Measurements from ENCODE around the gene MAGI1. TPM values are rescaled to one million over a fixed set of nuclear protein-coding genes. Genes with fewer than 3 reads are reported as not detected.

Gene MAGI1
- total RNA-seq, 1 donor from 2014 or later: 47.1 TPM

- no peak overlapping the region for H3K27ac ChIP-seq
- no peak for DNase-seq (ENCODE audit: extremely low spot score in 2 of 2)
- H3K27me3 ChIP-seq: no peaks in the 10 kb centered on the region
- intact Hi-C loops (cut with DNase I): no loop called here
- H3K4me3 ChIP-seq: no peak overlapping the region
- no peak for TF ChIP-seq POLR2AphosphoS5 (IDR thresholded peaks at IDR 0.05; ENCODE audit: insufficient read depth in 1 of 2, low read depth in 1 of 2)
- TF ChIP-seq CTCF (IDR thresholded peaks at IDR 0.05): no peak
- TF ChIP-seq POLR2A (IDR thresholded peaks at IDR 0.05): no peak
- no peaks in the 10 kb centered on the region for H3K9me3 ChIP-seq
- H3K4me1 ChIP-seq: peaks cover 8% of the 10 kb centered on the region
- no peaks in the 10 kb centered on the region for H3K36me3 ChIP-seq
Measured at GRCh38 chr3:65888980-65889706, 149.6 kb downstream of the MAGI1 start.

- intact Hi-C loops (cut with DNase I): no loop called here
- Histone ChIP-seq H3K4me1 (peaks cover 8% of the 10 kb centered on the region), H3K36me3 (no peaks in the 10 kb centered on the region), H3K27me3 (no peaks in the 10 kb centered on the region), H3K9me3 (no peaks in the 10 kb centered on the region), H3K27ac (no peak overlapping the region), H3K4me3 (no peak overlapping the region)
- no peak for DNase-seq (ENCODE audit: extremely low spot score in 2 of 2)
- no peak for TF ChIP-seq POLR2AphosphoS5 (IDR thresholded peaks at IDR 0.05; ENCODE audit: insufficient read depth in 1 of 2, low read depth in 1 of 2)
- no peak for TF ChIP-seq POLR2A (IDR thresholded peaks at IDR 0.05)
- TF ChIP-seq CTCF (IDR thresholded peaks at IDR 0.05): no peak
Measured at GRCh38 chr3:65888196-65888595, 150.5 kb downstream of the MAGI1 start.

GRCh38 chr3:65886391-65886790, 152.3 kb downstream of the MAGI1 start:
- intact Hi-C loops (cut with DNase I): no loop called here
- TF ChIP-seq POLR2A (IDR thresholded peaks at IDR 0.05) (no peak), POLR2AphosphoS5 (IDR thresholded peaks at IDR 0.05; ENCODE audit: insufficient read depth in 1 of 2, low read depth in 1 of 2) (no peak), CTCF (IDR thresholded peaks at IDR 0.05) (no peak)
- Histone ChIP-seq H3K9me3 (no peaks in the 10 kb centered on the region), H3K4me3 (no peak overlapping the region), H3K27ac (no peak overlapping the region), H3K36me3 (no peaks in the 10 kb centered on the region), H3K4me1 (peaks cover 8% of the 10 kb centered on the region), H3K27me3 (no peaks in the 10 kb centered on the region)
- no peak for DNase-seq (ENCODE audit: extremely low spot score in 2 of 2)

DNA sequence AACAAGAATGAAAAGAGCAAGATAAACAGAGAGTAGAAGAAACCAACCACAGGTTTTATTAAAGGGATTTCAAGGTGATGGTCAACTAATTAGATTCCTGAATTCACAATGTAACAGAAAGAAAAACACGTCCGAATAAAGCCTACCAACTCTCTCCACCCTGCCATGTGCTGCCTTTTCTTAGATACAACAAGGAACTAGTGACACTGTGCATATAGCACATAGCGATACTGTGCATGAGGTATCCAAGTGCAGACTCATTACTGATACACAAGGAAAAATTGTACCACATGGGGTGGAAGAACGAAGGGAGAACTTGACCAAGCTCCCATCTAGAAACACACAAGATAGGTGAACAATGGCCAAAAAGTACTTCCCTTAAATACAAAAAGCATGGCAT, 154.6 kb downstream of the MAGI1 start:
- Histone ChIP-seq H3K4me3 (no peak overlapping the region), H3K27me3 (no peaks in the 10 kb centered on the region), H3K27ac (no peak overlapping the region), H3K9me3 (no peaks in the 10 kb centered on the region), H3K4me1 (peaks cover 2% of the 10 kb centered on the region), H3K36me3 (no peaks in the 10 kb centered on the region)
- intact Hi-C loops (cut with DNase I): no loop called here
- TF ChIP-seq CTCF (IDR thresholded peaks at IDR 0.05) (no peak), POLR2AphosphoS5 (IDR thresholded peaks at IDR 0.05; ENCODE audit: insufficient read depth in 1 of 2, low read depth in 1 of 2) (no peak)
- DNase-seq (ENCODE audit: extremely low spot score in 2 of 2): no peak

- DNase-seq (ENCODE audit: extremely low spot score in 2 of 2): no peak
- no peaks in the 10 kb centered on the region for H3K36me3 ChIP-seq
- no peaks in the 10 kb centered on the region for H3K9me3 ChIP-seq
- H3K27ac ChIP-seq: no peak overlapping the region
- no peak overlapping the region for H3K4me3 ChIP-seq
- H3K27me3 ChIP-seq: no peaks in the 10 kb centered on the region
- TF ChIP-seq POLR2A (IDR thresholded peaks at IDR 0.05) (no peak), POLR2AphosphoS5 (IDR thresholded peaks at IDR 0.05; ENCODE audit: insufficient read depth in 1 of 2, low read depth in 1 of 2) (no peak), CTCF (IDR thresholded peaks at IDR 0.05) (no peak)
- intact Hi-C loops (cut with DNase I): no loop called here
- H3K4me1 ChIP-seq: no peaks in the 10 kb centered on the region
Measured at GRCh38 chr3:65883613-65884012, 155.1 kb downstream of the MAGI1 start.

All from vagina (tissue), 2 donors.